ENCODE results near the gene FILIP1L.

Gene FILIP1L

GRCh38 chr3:99981138-99981537 lies 133.2 kb downstream of the FILIP1L start:
- no peak overlapping the region for H3K4me3 ChIP-seq (ENCODE audit: low read depth, low read length)
- no peak for TF ChIP-seq CTCF (IDR thresholded peaks at IDR 0.05; ENCODE audit: low read depth, low read length)

GRCh38 chr3:99980606-99981005 lies 133.7 kb downstream of the FILIP1L start:
- no peak for TF ChIP-seq CTCF (IDR thresholded peaks at IDR 0.05; ENCODE audit: low read depth, low read length)

GRCh38 chr3:99978221-99978620 lies 136.1 kb downstream of the FILIP1L start:
- no peak for TF ChIP-seq CTCF (IDR thresholded peaks at IDR 0.05; ENCODE audit: low read depth, low read length)
- H3K4me3 ChIP-seq (ENCODE audit: low read depth, low read length): no peak overlapping the region

More at GRCh38 chr3:99980606-99981005, 133.7 kb downstream of the FILIP1L start:
- no peak overlapping the region for H3K4me3 ChIP-seq (ENCODE audit: low read depth, low read length)

- TF ChIP-seq CTCF (IDR thresholded peaks at IDR 0.05; ENCODE audit: low read depth, low read length): no peak
Observed at GRCh38 chr3:99976584-99976983, 137.7 kb downstream of the FILIP1L start.

GRCh38 chr3:99974989-99975388 lies 139.3 kb downstream of the FILIP1L start:
- H3K4me3 ChIP-seq (ENCODE audit: low read depth, low read length): no peak overlapping the region
- no peak for TF ChIP-seq CTCF (IDR thresholded peaks at IDR 0.05; ENCODE audit: low read depth, low read length)

More at GRCh38 chr3:99976584-99976983, 137.7 kb downstream of the FILIP1L start:
- H3K4me3 ChIP-seq (ENCODE audit: low read depth, low read length): no peak overlapping the region

- no peak for TF ChIP-seq CTCF (IDR thresholded peaks at IDR 0.05; ENCODE audit: low read depth, low read length)
- no peak overlapping the region for H3K4me3 ChIP-seq (ENCODE audit: low read depth, low read length)
Observed at GRCh38 chr3:99972380-99973104, 141.8 kb downstream of the FILIP1L start.

GRCh38 chr3:99971761-99972160 lies 142.5 kb downstream of the FILIP1L start:
- no peak for TF ChIP-seq CTCF (IDR thresholded peaks at IDR 0.05; ENCODE audit: low read depth, low read length)
- no peak overlapping the region for H3K4me3 ChIP-seq (ENCODE audit: low read depth, low read length)

All from WI38 (cell line).